Effector CD4-positive, alpha-beta T cell (primary cell): ENCODE measurements around the gene MLH1.

ENCODE experiments used
- DNase-seq: peaks from one replicate; pipeline ENCODE4 v3.0.0-alpha.2; 2020

Gene MLH1

GRCh38 chr3:37096288-37096687 is 103.0 kb downstream of the MLH1 start:
- DNase-seq = no peak

GRCh38 chr3:37096975-37097374 is 103.7 kb downstream of the MLH1 start:
- DNase-seq = no peak

- DNase-seq = no peak
Observed at GRCh38 chr3:37097776-37098175, 104.5 kb downstream of the MLH1 start.

- DNase-seq = no peak
Observed at GRCh38 chr3:37098884-37099283, 105.6 kb downstream of the MLH1 start.

- DNase-seq = no peak
Observed at GRCh38 chr3:37099469-37099868, 106.2 kb downstream of the MLH1 start.

GRCh38 chr3:37100411-37100810 is 107.1 kb downstream of the MLH1 start:
- no peak for DNase-seq
